Astrocyte of the spinal cord (primary cell): ENCODE results near the gene NCKAP5.

Experiments used
- DNase-seq: peaks from one replicate; pipeline ENCODE4 v3.0.0; 2011; ENCODE audit warnings: low read depth, low spot score
- H3K4me3 ChIP-seq: 2 replicates; pipeline ENCODE4 v1.5.1; 2011; ENCODE audit warnings: low read depth, mild to moderate bottlenecking, low read length, moderate library complexity
- in situ Hi-C: cut with HindIII; loops from 2 replicates; pipeline ENCODE4 v1.10.0; 2017; ENCODE audit warnings: low sequenced_read_pairs
- TF ChIP-seq, protein P1 (sequence below): IDR thresholded peaks from 2 replicates; pipeline ENCODE4 v1.5.1; 2012; ENCODE audit warnings: low read depth, mild to moderate bottlenecking, low read length, inconsistent platforms

The NCKAP5 gene

GRCh38 chr2:132676999-132677398 lies 891.3 kb downstream of the NCKAP5 start:
- TF ChIP-seq, protein P1, sequence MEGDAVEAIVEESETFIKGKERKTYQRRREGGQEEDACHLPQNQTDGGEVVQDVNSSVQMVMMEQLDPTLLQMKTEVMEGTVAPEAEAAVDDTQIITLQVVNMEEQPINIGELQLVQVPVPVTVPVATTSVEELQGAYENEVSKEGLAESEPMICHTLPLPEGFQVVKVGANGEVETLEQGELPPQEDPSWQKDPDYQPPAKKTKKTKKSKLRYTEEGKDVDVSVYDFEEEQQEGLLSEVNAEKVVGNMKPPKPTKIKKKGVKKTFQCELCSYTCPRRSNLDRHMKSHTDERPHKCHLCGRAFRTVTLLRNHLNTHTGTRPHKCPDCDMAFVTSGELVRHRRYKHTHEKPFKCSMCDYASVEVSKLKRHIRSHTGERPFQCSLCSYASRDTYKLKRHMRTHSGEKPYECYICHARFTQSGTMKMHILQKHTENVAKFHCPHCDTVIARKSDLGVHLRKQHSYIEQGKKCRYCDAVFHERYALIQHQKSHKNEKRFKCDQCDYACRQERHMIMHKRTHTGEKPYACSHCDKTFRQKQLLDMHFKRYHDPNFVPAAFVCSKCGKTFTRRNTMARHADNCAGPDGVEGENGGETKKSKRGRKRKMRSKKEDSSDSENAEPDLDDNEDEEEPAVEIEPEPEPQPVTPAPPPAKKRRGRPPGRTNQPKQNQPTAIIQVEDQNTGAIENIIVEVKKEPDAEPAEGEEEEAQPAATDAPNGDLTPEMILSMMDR: peak; percentile 2
- no peak overlapping the region for H3K4me3 ChIP-seq
- no peak for DNase-seq
- in situ Hi-C loops: no loop called here

- peak overlapping the region; percentile 68 for H3K4me3 ChIP-seq
- TF ChIP-seq, protein P1: no peak
- DNase-seq: peak; percentile 97
- in situ Hi-C loops: no loop called here
Observed at GRCh38 chr2:132671151-132671835, 897.0 kb downstream of the NCKAP5 start.

DNA sequence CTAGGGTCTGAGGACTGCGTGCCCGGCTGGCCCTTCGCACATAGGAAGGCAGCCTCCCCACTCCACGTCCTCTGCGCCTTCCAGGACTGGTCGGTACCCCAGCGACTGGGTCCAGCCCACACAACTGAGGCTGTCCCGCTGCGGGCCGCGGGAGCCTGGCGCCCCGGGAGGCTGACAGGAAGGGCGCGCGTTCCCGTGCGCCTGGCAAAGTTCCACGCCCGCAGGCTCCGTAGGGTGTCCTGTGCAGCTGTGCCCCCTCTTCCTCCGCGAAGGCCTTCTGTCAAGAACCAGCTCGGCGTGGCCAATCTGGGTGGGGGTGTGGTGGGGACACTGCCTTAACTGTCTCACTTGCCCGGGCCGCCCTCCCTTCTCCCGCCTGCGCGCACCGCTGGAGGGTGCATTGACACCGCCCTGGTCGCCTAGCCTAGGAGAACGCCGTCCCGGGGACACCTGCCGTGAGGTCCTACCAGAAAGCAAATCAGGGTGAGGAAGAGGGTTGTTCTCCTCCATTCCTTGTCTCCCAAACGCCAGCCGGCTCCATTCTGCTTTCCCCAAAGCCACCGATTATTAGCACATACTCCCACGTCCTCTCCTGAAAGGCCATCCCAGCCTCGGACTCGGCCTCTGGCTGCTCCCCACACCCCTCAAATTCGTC lies 897.6 kb downstream of the NCKAP5 start:
- DNase-seq: peak; percentile 65
- peak overlapping the region; percentile 68 for H3K4me3 ChIP-seq
- TF ChIP-seq, protein P1: no peak
- in situ Hi-C loops: no loop called here

DNA sequence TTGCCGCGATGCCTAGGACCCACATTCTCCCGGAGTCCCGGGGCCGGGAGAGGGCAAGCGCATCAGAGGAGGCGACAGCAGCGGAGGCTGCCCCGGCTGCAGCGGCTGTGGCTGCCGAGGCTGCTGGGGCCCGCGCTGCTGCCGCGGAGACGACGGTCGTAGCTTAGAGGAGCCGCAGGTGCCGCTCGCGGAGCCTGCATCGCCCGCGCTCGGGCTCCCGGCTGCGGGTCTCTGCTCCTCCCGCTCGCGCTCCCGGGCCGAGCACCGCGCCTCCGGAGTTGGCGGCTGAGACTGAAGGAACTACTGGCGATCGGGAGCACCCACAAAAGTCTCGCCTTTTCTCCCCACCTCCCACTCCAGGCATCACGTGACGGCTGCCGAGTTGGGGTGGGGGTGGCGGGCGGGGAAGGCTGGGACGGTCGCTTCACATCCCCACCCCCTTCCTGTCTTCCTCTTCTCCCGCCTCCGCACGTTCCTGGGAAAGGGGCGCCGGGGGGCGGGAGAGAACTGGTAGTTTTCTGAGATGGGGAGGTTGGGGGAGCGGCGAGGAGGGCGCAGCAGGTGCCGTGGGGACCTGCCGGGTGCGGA lies 898.3 kb downstream of the NCKAP5 start, which contains the start of gene LYPD1:
Gene LYPD1, minus strand, starts transcription at position 298 of the 588 bp plus-strand sequence. Its CDS starts 273 bp downstream, at position 25.
- TF ChIP-seq, protein P1: no peak
- peak; percentile 61 for DNase-seq
- in situ Hi-C loops: no loop called here
- H3K4me3 ChIP-seq: peak within 1 kb of the TSS; percentile 68

GRCh38 chr2:132668987-132669907 lies 899.0 kb downstream of the NCKAP5 start:
- TF ChIP-seq, protein P1: no peak
- peak; percentile 41 for DNase-seq
- H3K4me3 ChIP-seq: peak overlapping the region; percentile 68
- in situ Hi-C loops: no loop called here
